GM12878 (cell line): ENCODE results near the gene RBSN. TPM values are rescaled to one million over a fixed set of nuclear protein-coding genes. Genes with fewer than 3 reads are reported as not detected.

ENCODE experiments used
- ATAC-seq: fragments of 200-7000 bp; cut with Tn5 transposase; 3 replicates; pipeline ENCODE4 v1.9.1; 2020; ENCODE audit warnings: mild to moderate bottlenecking, moderate library complexity
- BruUV-seq: library from RNA; stranded (reverse); fragments of 400-500 nt; replicated peaks from 2 replicates; lab custom pipeline; 2021; lab: Mats Ljungman, UMichigan
- CTCF ChIA-PET: fragments of 300-600 bp; sonication (Branson Sonifier 250); formaldehyde crosslinking; extraction: SDS; loops from one replicate; lab custom pipeline; 2021; ENCODE audit warnings: inconsistent platforms; lab: Yijun Ruan, JAX
- POLR2A ChIA-PET: fragments of 350-600 bp; formaldehyde crosslinking; extraction: SDS; loops from one replicate; lab custom pipeline; 2021; ENCODE audit warnings: inconsistent platforms; lab: Charles Lee
- RAD21 ChIA-PET: fragments of 300-600 bp; sonication (Branson Sonifier 250); formaldehyde crosslinking; loops from one replicate; lab custom pipeline; 2023; ENCODE audit warnings: antibody characterized with exemption; ENCODE audit not compliant: unreplicated experiment; lab: Charles Lee
- SMC1A ChIA-PET: fragments of 300-600 bp; sonication (Branson Sonifier 250); formaldehyde crosslinking; loops from one replicate; lab custom pipeline; 2023; ENCODE audit not compliant: unreplicated experiment, uncharacterized antibody; lab: Charles Lee
- DNase-seq: peaks from one replicate; pipeline ENCODE4 v3.0.0-alpha.2; 2011; ENCODE audit warnings: low read depth, low spot score
- FAIRE-seq: peaks from 3 replicates; lab custom pipeline; 2011; peaks lifted over from hg19 to GRCh38; lab: Jason Lieb, UNC
- H2AFZ ChIP-seq: 2 replicates; pipeline ENCODE4 v1.6.0; 2011; ENCODE audit warnings: low read depth, low read length, control low read depth; ENCODE audit not compliant: control insufficient read depth
- H3K27ac ChIP-seq: 2 replicates; pipeline ENCODE4 v1.5.1; 2011; ENCODE audit warnings: control low read depth; ENCODE audit not compliant: control insufficient read depth, insufficient read depth
- H3K27me3 ChIP-seq, 2 experiments: replicated peaks in 1 of 2; 2 replicates each; pipeline versions ENCODE4 v1.6.0 to v1.6.1; 2011; ENCODE audit warnings: low read length in 1 of 2; ENCODE audit not compliant: control insufficient read depth in 2 of 2, insufficient read depth in 2 of 2
- H3K36me3 ChIP-seq, 2 experiments: 2 replicates each; pipeline ENCODE4 v1.5.1; 2011; ENCODE audit warnings: low read length in 1 of 2; ENCODE audit not compliant: control insufficient read depth in 2 of 2, insufficient read depth in 2 of 2
- H3K4me1 ChIP-seq: 2 replicates; pipeline ENCODE4 v1.6.1; 2011; ENCODE audit warnings: mild to moderate bottlenecking, low read length, moderate library complexity, mixed read lengths; ENCODE audit not compliant: control insufficient read depth, insufficient read depth
- H3K4me2 ChIP-seq: 2 replicates; pipeline ENCODE4 v1.6.0; 2011; ENCODE audit warnings: control low read depth; ENCODE audit not compliant: control insufficient read depth, insufficient read depth
- H3K4me3 ChIP-seq: fragments of 200-600 bp; sonication (generic); 2 replicates; pipeline ENCODE4 v1.5.1; 2016
- H3K79me2 ChIP-seq: 2 replicates; pipeline ENCODE4 v1.6.0; 2011; ENCODE audit warnings: low read length; ENCODE audit not compliant: control insufficient read depth, insufficient read depth
- H3K9ac ChIP-seq: 2 replicates; pipeline ENCODE4 v1.8.0; 2011; ENCODE audit warnings: low read length, control low read depth, mixed read lengths; ENCODE audit not compliant: control insufficient read depth, insufficient read depth
- H3K9me3 ChIP-seq: replicated peaks from 3 replicates; pipeline ENCODE4 v1.5.1; 2011; ENCODE audit warnings: mild to moderate bottlenecking, low read length; ENCODE audit not compliant: control insufficient read depth, insufficient read depth
- H4K20me1 ChIP-seq: 2 replicates; pipeline ENCODE4 v1.6.0; 2011; ENCODE audit not compliant: control insufficient read depth, insufficient read depth
- ATF7 ChIP-seq: fragments of 450-650 bp; IDR thresholded peaks from 2 replicates; pipeline ENCODE4 v1.6.1; 2016; ENCODE audit warnings: low read depth, mild to moderate bottlenecking
- BRCA1 ChIP-seq: IDR thresholded peaks from 2 replicates; pipeline ENCODE4 v1.6.1; 2011; ENCODE audit warnings: low read depth, low read length, improper control_type of control experiment
- EP300 ChIP-seq, 2 experiments: fragments of 150-350 bp in 1 of 2; IDR thresholded peaks; 2 replicates each; pipeline ENCODE4 v1.6.1; 2011 to 2012; ENCODE audit warnings: low read depth in 2 of 2, low read length in 2 of 2, borderline replicate concordance in 1 of 2, improper control_type of control experiment in 1 of 2, inconsistent platforms in 1 of 2; ENCODE audit not compliant: control insufficient read depth in 1 of 2
- FOXK2 ChIP-seq: fragments of 450-650 bp; IDR thresholded peaks from 2 replicates; pipeline ENCODE4 v1.6.1; 2017; ENCODE audit warnings: mild to moderate bottlenecking, moderate library complexity
- MTA3 ChIP-seq: IDR thresholded peaks from 2 replicates; pipeline ENCODE4 v1.6.1; 2012; ENCODE audit warnings: low read length, inconsistent platforms, borderline replicate concordance
- RAD21 ChIP-seq: IDR thresholded peaks from 2 replicates; pipeline ENCODE4 v1.6.1; 2011; ENCODE audit warnings: mild to moderate bottlenecking, low read depth, low read length, moderate library complexity; ENCODE audit not compliant: insufficient read depth
- WGBS: methylation state at CpG from one replicate; pipeline ENCODE4 v1.1.6; 2016; ENCODE audit warnings: low lambda C conversion rate; ENCODE audit not compliant: insufficient replicate concordance, insufficient coverage; ENCODE audit errors: missing lambda C conversion rate; 5-methylcytosine and 5-hydroxymethylcytosine counted together
- in situ Hi-C: fragments of 300-500 bp; cut with MboI; formaldehyde crosslinking; loops from 9 replicates; pipeline ENCODE4 v1.14.3; 2018; ENCODE audit warnings: mixed read lengths
- intact Hi-C: fragments of 100-400 bp; cut with micrococcal nuclease; formaldehyde crosslinking; loops from one replicate; pipeline ENCODE4 v1.14.2; 2022; ENCODE audit not compliant: unreplicated experiment
- polyA plus RNA-seq, 11 experiments: library from polyadenylated mRNA; depleted of rRNA in 4 of 11; unstranded in 6 of 11; stranded (reverse) in 5 of 11; fragments of >200 nt; fragmentation: Nextera tagmentation in 4 of 11; fragmentation: Illumina TruSeq in 1 of 11; extraction: Ambion mirVana in 4 of 11; extraction: Trizol in 1 of 11; gene quantifications; 1 replicate in 1 of 11; 2 replicates in 10 of 11; pipeline versions ENCODE4 v1.2.1 to v1.2.3, GENCODE V29; 2011 to 2016; ENCODE audit warnings: inconsistent platforms in 2 of 11, missing spikeins in 2 of 11, low read depth in 1 of 11
- total RNA-seq, 4 experiments: library from RNA; depleted of rRNA in 3 of 4; stranded (reverse); fragments of >200 nt in 3 of 4; fragmentation: Illumina TruSeq in 1 of 4; extraction: Trizol in 1 of 4; gene quantifications; 2 replicates each; pipeline versions ENCODE4 v1.2.1 to v1.2.3, GENCODE V29; 2013 to 2021
- TF ChIP-seq, protein P1 (sequence below): IDR thresholded peaks from 2 replicates; pipeline ENCODE4 v1.6.1; 2011; ENCODE audit warnings: borderline replicate concordance, low read depth, mild to moderate bottlenecking, moderate library complexity, low read length; ENCODE audit not compliant: insufficient read depth, poor library complexity, severe bottlenecking

The RBSN gene
- total and polyA plus RNA-seq, 10 of the 15 experiments (the other 5 are each of a cell fraction or from before 2014, with no cell fraction given): 2.0 to 17.5 (median 10.5) TPM

DNA sequence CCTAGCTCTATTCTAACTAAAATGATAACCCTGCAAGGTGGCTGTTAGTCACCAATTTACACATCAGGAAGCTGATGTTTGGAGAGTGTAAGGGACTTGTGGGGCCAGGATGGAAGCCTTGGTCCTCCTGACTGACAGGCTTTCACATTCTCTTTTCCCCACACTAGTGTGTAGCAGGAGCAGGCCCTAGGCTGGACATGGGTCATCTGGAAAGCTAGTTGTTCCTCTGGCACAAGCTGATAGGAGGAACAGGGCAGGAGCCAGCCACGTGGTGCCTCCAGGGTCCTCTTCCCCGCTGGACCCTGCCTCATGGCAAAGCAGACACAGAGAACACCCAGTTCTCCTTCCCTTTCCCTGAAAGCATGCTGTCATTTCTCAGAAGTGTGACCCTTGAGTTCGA is 18.1 kb upstream of the RBSN start:
- Histone ChIP-seq H3K79me2 (no peaks in the 10 kb centered on the region), H3K4me3 (no peak overlapping the region), H3K27ac (no peak overlapping the region), H3K36me3 (no peaks in the 10 kb centered on the region), H3K9ac (no peak overlapping the region), H3K4me2 (no peak overlapping the region), H2AFZ (no peak overlapping the region), H3K4me1 (peaks cover 14% of the 10 kb centered on the region), H3K9me3 (no peaks in the 10 kb centered on the region), H3K27me3 (no peaks in the 10 kb centered on the region; a peak in 1 of 4 replicates), H4K20me1 (no peaks in the 10 kb centered on the region)
- ChIA-PET POLR2A (interaction anchor here (0.6 kb wide), 1 partner anchor 85 kb away, joined by 3 read pairs; no protein-coding TSS in a partner anchor), CTCF (interaction anchor here (0.6 to 5.8 kb wide), 12 partner anchors 7 to 419 kb away, joined by 3 to 123 read pairs (median 5); partner anchors contain the start of gene CAPN7), RAD21 (interaction anchor here (1.1 to 3.5 kb wide), 3 partner anchors 80 to 288 kb away, joined by 4 to 17 read pairs (median 5); no protein-coding TSS in a partner anchor), SMC1A (interaction anchor here (0.7 to 1.5 kb wide), 3 partner anchors 9 to 82 kb away, joined by 3 to 7 read pairs (median 3); no protein-coding TSS in a partner anchor)
- in situ Hi-C loops (loop anchor here (5.0 kb wide), 2 partner anchors 80 to 285 kb away; no protein-coding TSS in a partner anchor), intact Hi-C loops (loop anchor here (5.0 kb wide), 1 partner anchor 440 kb away; no protein-coding TSS in a partner anchor)
- FAIRE-seq (no peak), DNase-seq (no peak), ATAC-seq (no peak)
- no TSS peak for BruUV-seq
- WGBS: 49% methylated on average over 3 of the region's 3 CpGs
- no peak for TF ChIP-seq BRCA1
- TF ChIP-seq RAD21: no peak
- TF ChIP-seq MTA3: no peak
- no peak for TF ChIP-seq FOXK2
- no peak for TF ChIP-seq ATF7
- TF ChIP-seq, protein P1, sequence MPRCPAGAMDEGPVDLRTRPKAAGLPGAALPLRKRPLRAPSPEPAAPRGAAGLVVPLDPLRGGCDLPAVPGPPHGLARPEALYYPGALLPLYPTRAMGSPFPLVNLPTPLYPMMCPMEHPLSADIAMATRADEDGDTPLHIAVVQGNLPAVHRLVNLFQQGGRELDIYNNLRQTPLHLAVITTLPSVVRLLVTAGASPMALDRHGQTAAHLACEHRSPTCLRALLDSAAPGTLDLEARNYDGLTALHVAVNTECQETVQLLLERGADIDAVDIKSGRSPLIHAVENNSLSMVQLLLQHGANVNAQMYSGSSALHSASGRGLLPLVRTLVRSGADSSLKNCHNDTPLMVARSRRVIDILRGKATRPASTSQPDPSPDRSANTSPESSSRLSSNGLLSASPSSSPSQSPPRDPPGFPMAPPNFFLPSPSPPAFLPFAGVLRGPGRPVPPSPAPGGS: no peak
- TF ChIP-seq EP300 (IDR thresholded peaks at IDR 0.05; ENCODE audit: borderline replicate concordance in 1 of 2, control insufficient read depth in 1 of 2, low read depth in 2 of 2, low read length in 2 of 2): no peak
